NCI-H774 (cell line): Measurements from ENCODE around the gene OR2M5.

Source experiments
- DNase-seq: peaks from one replicate; lab custom pipeline; 2025; lab: John Stamatoyannopoulos, UW

The OR2M5 gene, protein sequence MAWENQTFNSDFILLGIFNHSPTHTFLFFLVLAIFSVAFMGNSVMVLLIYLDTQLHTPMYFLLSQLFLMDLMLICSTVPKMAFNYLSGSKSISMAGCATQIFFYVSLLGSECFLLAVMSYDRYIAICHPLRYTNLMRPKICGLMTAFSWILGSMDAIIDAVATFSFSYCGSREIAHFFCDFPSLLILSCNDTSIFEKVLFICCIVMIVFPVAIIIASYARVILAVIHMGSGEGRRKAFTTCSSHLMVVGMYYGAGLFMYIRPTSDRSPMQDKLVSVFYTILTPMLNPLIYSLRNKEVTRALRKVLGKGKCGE

GRCh38 chr1:248144513-248145198 lies at the start of gene OR2M5:
Gene OR2M5, plus strand, starts transcription at chr1:248145148. Its CDS starts 0 bp downstream, at chr1:248145148.
- DNase-seq = no peak

- no peak for DNase-seq
Measured at GRCh38 chr1:248098529-248098928, 46.4 kb upstream of the OR2M5 start.

DNA sequence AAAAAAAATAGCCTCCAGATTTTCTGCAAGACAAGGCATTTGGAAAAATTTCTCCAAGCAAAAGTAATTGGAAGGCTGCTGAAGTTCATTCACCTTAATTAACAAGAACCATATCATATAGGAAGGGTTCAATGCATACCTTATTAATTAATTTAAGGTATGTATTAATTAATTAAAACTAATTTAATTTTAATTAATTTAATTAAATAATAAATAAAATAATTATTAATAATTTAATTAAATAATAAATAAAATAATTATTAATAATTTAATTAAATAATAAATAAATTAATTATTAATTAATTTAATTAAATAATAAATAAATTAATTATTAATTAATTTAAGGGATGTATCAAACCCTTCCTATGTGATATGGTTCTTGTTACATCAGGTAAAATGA lies 42.1 kb upstream of the OR2M5 start:
- DNase-seq = no peak

DNA sequence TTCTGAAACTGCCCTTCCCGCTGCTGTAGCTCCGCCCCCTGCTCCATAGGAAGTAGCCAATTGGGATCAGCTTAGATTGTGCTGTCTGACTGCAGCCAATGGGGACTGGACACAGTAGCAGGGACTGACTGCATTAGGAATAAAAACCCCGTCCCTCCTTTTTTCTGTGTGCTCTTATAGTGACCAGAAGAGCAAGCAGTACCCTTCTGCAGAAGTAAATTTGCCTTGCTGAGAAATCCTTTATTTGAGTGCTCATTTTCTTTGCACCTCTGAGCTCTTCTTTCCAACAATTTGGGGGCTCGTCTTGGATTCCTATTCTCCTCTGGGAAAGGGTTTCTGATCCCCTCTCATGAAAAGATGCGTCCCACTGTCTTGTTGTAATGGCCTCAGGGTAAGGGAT lies 33.8 kb upstream of the OR2M5 start:
- DNase-seq = no peak

GRCh38 chr1:248114890-248115289 lies 30.1 kb upstream of the OR2M5 start:
- DNase-seq = no peak

GRCh38 chr1:248127653-248128052 lies 17.3 kb upstream of the OR2M5 start:
- no peak for DNase-seq

DNA sequence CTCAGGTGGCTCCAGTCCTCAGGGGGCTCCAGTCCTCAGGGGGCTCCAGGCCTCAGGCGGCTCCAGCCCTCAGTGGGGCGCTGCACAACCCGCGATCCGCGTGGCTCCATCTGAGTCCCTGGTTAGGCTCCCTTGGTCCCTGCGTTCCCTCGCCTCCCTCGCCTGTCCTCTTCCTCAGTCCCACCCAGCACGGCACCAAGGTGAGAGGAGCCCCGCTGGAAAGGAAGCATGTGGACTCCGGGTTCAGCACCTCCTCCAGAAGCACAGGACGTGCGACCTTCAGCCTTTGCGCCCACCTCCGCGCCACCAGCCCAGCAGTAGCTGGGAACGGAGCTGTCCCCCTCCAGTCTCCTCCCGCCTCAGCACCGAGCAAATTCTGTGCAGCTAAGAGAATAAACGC lies 8.1 kb upstream of the OR2M5 start:
- DNase-seq = no peak

GRCh38 chr1:248140846-248141245 lies 4.1 kb upstream of the OR2M5 start:
- no peak for DNase-seq

GRCh38 chr1:248143311-248143710 lies 1.6 kb upstream of the OR2M5 start:
- DNase-seq = no peak

GRCh38 chr1:248152056-248152827 lies 7.3 kb downstream of the OR2M5 start:
- DNase-seq = no peak

DNA sequence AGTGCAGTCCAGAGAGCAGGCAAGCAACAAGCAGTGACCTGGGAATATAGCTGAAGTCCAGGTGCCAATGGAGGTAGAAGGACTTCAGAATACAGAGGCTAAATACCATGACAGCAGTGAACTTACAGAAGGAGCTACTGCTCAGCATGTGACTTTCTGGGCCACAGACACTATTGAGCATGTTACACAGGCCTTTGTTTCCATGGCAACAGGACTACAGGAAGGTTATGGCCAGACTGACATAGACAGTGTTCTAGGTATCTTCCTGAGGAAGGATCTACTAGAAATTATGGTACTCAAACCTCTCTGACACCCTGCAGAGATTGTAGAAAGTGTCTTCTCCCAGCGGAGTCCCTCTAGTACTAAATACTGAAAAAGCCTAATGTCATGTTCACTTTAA lies 11.0 kb downstream of the OR2M5 start:
- no peak for DNase-seq

GRCh38 chr1:248158758-248159157 lies 13.8 kb downstream of the OR2M5 start:
- DNase-seq = no peak

DNA sequence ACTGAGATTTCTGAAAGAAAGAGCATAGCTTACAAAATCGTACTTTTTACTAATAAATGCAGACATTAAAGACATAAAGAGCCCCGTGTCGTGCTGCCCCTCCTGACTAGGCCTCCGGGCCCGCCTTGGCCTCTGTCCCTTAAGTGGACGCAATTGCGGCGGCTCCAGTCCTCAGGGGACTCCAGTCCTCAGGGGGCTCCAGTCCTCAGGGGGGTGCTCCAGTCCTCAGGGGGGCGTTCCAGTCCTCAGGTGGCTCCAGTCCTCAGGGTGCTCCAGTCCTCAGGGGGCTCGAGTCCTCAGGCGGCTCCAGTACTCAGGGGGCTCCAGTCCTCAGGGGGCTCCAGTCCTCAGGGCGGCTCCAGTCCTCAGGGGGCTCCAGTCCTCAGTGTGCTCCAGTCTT lies 19.1 kb downstream of the OR2M5 start:
- DNase-seq = no peak

GRCh38 chr1:248165186-248165585 lies 20.2 kb downstream of the OR2M5 start:
- no peak for DNase-seq

- no peak for DNase-seq
Measured at GRCh38 chr1:248174521-248174920, 29.6 kb downstream of the OR2M5 start, which contains the start of gene OR2M2. Gene OR2M2, plus strand, starts transcription at chr1:248174821. Its CDS starts 5,165 bp downstream, at chr1:248179986.

DNA sequence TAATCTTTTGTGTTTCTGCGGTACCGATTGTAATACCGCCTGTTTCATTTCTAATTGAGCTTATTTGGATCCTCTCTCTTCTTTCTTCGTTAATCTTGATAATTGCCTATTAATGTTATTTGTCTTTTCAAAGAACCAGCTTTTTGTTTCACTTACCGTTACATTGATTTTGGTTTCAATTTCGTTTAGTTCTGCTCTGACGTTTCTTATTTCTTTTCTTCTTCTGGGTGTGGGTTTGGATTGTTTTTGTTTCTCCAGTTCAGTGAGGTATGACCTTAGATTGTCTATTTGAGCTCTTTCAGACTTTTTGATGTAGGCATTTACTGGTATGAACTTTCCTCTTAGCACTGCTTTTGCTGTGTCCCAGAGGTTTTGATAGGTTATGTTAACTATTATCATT lies 39.0 kb downstream of the OR2M5 start:
- DNase-seq = no peak

DNA sequence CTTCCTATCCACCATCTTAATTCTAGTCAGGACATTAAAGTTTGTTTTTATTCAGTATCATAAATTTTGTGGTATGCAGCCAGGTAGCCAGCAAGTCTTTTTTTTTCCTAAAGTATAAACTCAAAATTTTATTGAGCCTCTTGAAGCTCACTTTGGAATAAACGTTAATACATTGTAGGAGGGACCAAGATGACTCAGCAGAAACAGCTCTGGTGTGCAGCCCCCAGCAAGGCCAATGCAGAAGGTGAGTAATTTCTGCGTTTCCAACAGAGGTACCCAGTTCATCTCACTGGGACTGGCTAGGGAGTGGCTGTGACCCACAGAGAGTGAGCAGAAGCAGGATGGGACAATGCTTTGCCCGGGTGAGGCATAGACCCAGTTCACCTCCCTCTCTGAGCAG lies 42.4 kb downstream of the OR2M5 start:
- no peak for DNase-seq

GRCh38 chr1:248189026-248189425 lies 44.1 kb downstream of the OR2M5 start:
- no peak for DNase-seq

GRCh38 chr1:248194117-248194516 lies 49.2 kb downstream of the OR2M5 start:
- no peak for DNase-seq
